OCI-LY7 (cell line): ENCODE data around the gene CHRD. TPM values are rescaled to one million over a fixed set of nuclear protein-coding genes. Genes with fewer than 3 reads are reported as not detected.

Source experiments
- BruUV-seq: library from RNA; stranded (reverse); fragments of 400-500 nt; replicated peaks from 2 replicates; lab custom pipeline; 2021; lab: Mats Ljungman, UMichigan
- CTCF ChIA-PET: fragments of 300-600 bp; sonication (Branson Sonifier 250); formaldehyde crosslinking; loops from one replicate; lab custom pipeline; 2022; ENCODE audit warnings: antibody characterized with exemption; ENCODE audit not compliant: unreplicated experiment; lab: Charles Lee
- POLR2A ChIA-PET: fragments of 300-600 bp; sonication (Branson Sonifier 250); formaldehyde crosslinking; loops from one replicate; lab custom pipeline; 2022; ENCODE audit warnings: antibody characterized with exemption; lab: Charles Lee
- DNase-seq: peaks from one replicate; pipeline ENCODE4 v3.0.0-alpha.2; 2015; ENCODE audit warnings: low spot score
- H2AFZ ChIP-seq: fragments of 200-600 bp; sonication (generic), shearing (Covaris generic); 2 replicates; pipeline ENCODE4 v1.6.1; 2014; ENCODE audit warnings: mild to moderate bottlenecking, antibody characterized with exemption, low read length, moderate library complexity
- H3K27ac ChIP-seq: fragments of 200-600 bp; sonication (generic); 2 replicates; pipeline ENCODE4 v1.5.1; 2014; ENCODE audit warnings: mixed run types, low read depth, mild to moderate bottlenecking, moderate library complexity, low read length, inconsistent platforms; ENCODE audit not compliant: poor library complexity, severe bottlenecking
- H3K36me3 ChIP-seq: fragments of 200-600 bp; sonication (generic); 2 replicates; pipeline ENCODE4 v1.6.1; 2014; ENCODE audit warnings: mild to moderate bottlenecking, antibody characterized with exemption, low read length, moderate library complexity, mixed read lengths; ENCODE audit not compliant: insufficient read depth
- H3K4me1 ChIP-seq: fragments of 200-600 bp; sonication (generic); 2 replicates; pipeline ENCODE4 v1.5.1; 2014; ENCODE audit warnings: mild to moderate bottlenecking, low read length; ENCODE audit not compliant: insufficient read depth, poor library complexity, severe bottlenecking
- H3K4me2 ChIP-seq: fragments of 200-600 bp; sonication (generic); 2 replicates; pipeline ENCODE4 v1.6.1; 2014; ENCODE audit warnings: mild to moderate bottlenecking, low read length
- H3K4me3 ChIP-seq: fragments of 200-600 bp; sonication (generic); 2 replicates; pipeline ENCODE4 v1.5.1; 2014; ENCODE audit warnings: mild to moderate bottlenecking, low read depth, low read length; ENCODE audit not compliant: poor library complexity, severe bottlenecking
- H3K79me2 ChIP-seq: fragments of 200-600 bp; sonication (generic); 2 replicates; pipeline ENCODE4 v1.6.1; 2016; ENCODE audit warnings: low read depth, mild to moderate bottlenecking, low read length, moderate library complexity, mixed read lengths; ENCODE audit not compliant: insufficient read depth
- H3K9me2 ChIP-seq: fragments of 200-600 bp; sonication (generic); 2 replicates; pipeline ENCODE4 v1.6.1; 2016; ENCODE audit warnings: mild to moderate bottlenecking, low read length, mixed read lengths; ENCODE audit not compliant: insufficient read depth
- H3K9me3 ChIP-seq: fragments of 200-600 bp; sonication (generic); 2 replicates; pipeline ENCODE4 v1.6.1; 2014; ENCODE audit warnings: mild to moderate bottlenecking, mixed run types, low read length, mixed read lengths
- H4K20me1 ChIP-seq: fragments of 200-600 bp; sonication (generic); 2 replicates; pipeline ENCODE4 v1.6.1; 2014; ENCODE audit warnings: mild to moderate bottlenecking, antibody characterized with exemption, low read length, moderate library complexity, mixed read lengths; ENCODE audit not compliant: insufficient read depth
- CTCF ChIP-seq: fragments of 200-600 bp; sonication (generic); conservative IDR thresholded peaks from 2 replicates; pipeline ENCODE4 v1.5.1; 2014; ENCODE audit warnings: mild to moderate bottlenecking, antibody characterized with exemption, low read length, moderate library complexity, mixed read lengths
- EZH2phosphoT487 ChIP-seq: fragments of 200-600 bp; sonication (generic); IDR thresholded peaks from 2 replicates; pipeline ENCODE4 v1.6.1; 2018; ENCODE audit warnings: low read depth, borderline replicate concordance, mild to moderate bottlenecking, mixed run types, antibody characterized with exemption, low read length, moderate library complexity, mixed read lengths
- intact Hi-C: fragments of 100-400 bp; cut with micrococcal nuclease; formaldehyde crosslinking; loops from one replicate; pipeline ENCODE4 v1.10.0; 2022; ENCODE audit not compliant: unreplicated experiment
- total RNA-seq, 2 experiments: library from RNA; depleted of rRNA in 1 of 2; stranded (reverse); fragments of >200 nt in 1 of 2; shearing (Covaris generic) in 1 of 2; gene quantifications; 2 replicates each; pipeline ENCODE4 v1.2.3, GENCODE V29; 2014 to 2022

Gene CHRD
- total RNA-seq, 2 experiments from 2014 or later, result 0.16 TPM; not detected in 1

- no peak overlapping the region for H2AFZ ChIP-seq
- H3K36me3 ChIP-seq, result no peaks in the 10 kb centered on the region
- H3K79me2 ChIP-seq, result no peaks in the 10 kb centered on the region
- H4K20me1 ChIP-seq, result no peaks in the 10 kb centered on the region
- H3K9me3 ChIP-seq, result no peaks in the 10 kb centered on the region
- H3K4me1 ChIP-seq, result no peaks in the 10 kb centered on the region
- H3K27ac ChIP-seq, result no peak overlapping the region
- no peak overlapping the region for H3K4me2 ChIP-seq
- POLR2A ChIA-PET, result no interaction called here
- BruUV-seq, result no TSS peak
- CTCF ChIA-PET, result no interaction called here
- no peak overlapping the region for H3K4me3 ChIP-seq
- intact Hi-C loops, result no loop called here
- H3K9me2 ChIP-seq, result no peaks in the 10 kb centered on the region
- TF ChIP-seq CTCF, result no peak
- no peak for TF ChIP-seq EZH2phosphoT487
- no peak for DNase-seq
These were observed 29.6 kb downstream of the CHRD start for GRCh38 chr3:184409331-184409926.

DNA sequence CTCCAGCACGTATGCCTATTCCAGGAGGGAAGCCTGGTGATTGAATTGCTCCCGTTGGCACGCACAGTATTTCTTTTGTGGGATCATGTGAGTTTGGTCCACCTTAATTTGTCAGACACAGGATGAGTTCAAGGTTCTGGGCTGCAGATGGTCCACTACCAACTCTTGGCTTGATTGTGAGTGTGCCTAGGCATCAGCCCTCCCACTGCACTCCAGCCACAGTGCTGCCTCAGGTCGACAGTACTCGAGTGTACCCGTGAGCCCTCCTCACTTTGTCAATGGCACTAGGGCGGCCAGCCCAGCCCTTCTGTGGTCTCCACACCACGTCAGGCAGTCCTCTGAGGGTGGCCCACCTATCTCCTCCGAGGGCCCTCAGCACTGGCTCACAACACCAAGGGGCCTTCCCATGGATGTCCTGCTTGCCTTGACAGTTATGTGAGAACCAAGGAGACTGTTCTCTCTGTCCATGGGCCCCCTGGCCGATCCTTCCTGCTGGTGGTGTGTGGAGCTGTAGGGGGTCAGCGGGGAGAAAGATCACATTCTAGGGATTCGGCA lies 30.2 kb downstream of the CHRD start:
- CTCF ChIA-PET, result no interaction called here
- H3K27ac ChIP-seq, result no peak overlapping the region
- no peak overlapping the region for H3K4me2 ChIP-seq
- H3K79me2 ChIP-seq, result no peaks in the 10 kb centered on the region
- H4K20me1 ChIP-seq, result no peaks in the 10 kb centered on the region
- H2AFZ ChIP-seq, result no peak overlapping the region
- no peaks in the 10 kb centered on the region for H3K9me2 ChIP-seq
- intact Hi-C loops, result no loop called here
- BruUV-seq, result no TSS peak
- POLR2A ChIA-PET, result interaction anchor here (0.6 kb wide), 1 partner anchor 62 kb away, joined by 4 read pairs; no protein-coding TSS in a partner anchor
- no peaks in the 10 kb centered on the region for H3K9me3 ChIP-seq
- TF ChIP-seq CTCF, result no peak
- TF ChIP-seq EZH2phosphoT487, result no peak
- DNase-seq, result no peak
- no peaks in the 10 kb centered on the region for H3K4me1 ChIP-seq
- no peaks in the 10 kb centered on the region for H3K36me3 ChIP-seq
- no peak overlapping the region for H3K4me3 ChIP-seq
